SJCRH30 (cell line): Measurements from ENCODE around the gene ATP5F1A. TPM values are rescaled to one million over a fixed set of nuclear protein-coding genes. Genes with fewer than 3 reads are reported as not detected.
"Not testable (repeated sequence)": the region's sequence is repeated elsewhere in the genome, so short reads cannot be mapped to it uniquely, and the experiment has no call there.

Experiments used
- DNase-seq, 2 experiments: peaks; one replicate each; pipeline ENCODE4 v3.0.0-alpha.2; 2015 to 2020
- H3K27ac ChIP-seq: fragments of 250-450 bp; sonication (Bioruptor Pico); 2 replicates; pipeline ENCODE4 v1.5.1; 2020; ENCODE audit warnings: mild to moderate bottlenecking, moderate library complexity
- H3K27me3 ChIP-seq: fragments of 250-450 bp; sonication (Bioruptor Pico); 2 replicates; pipeline ENCODE4 v1.5.1; 2020; ENCODE audit warnings: mild to moderate bottlenecking, moderate library complexity
- H3K36me3 ChIP-seq: fragments of 250-450 bp; sonication (Bioruptor Pico); 2 replicates; pipeline ENCODE4 v1.5.1; 2020; ENCODE audit warnings: mild to moderate bottlenecking, moderate library complexity
- H3K4me1 ChIP-seq: fragments of 250-450 bp; sonication (Bioruptor Pico); 2 replicates; pipeline ENCODE4 v1.5.1; 2020; ENCODE audit warnings: mild to moderate bottlenecking, moderate library complexity
- H3K4me3 ChIP-seq: fragments of 250-450 bp; sonication (Bioruptor Pico); 2 replicates; pipeline ENCODE4 v1.5.1; 2020; ENCODE audit warnings: mild to moderate bottlenecking, moderate library complexity
- H3K9me3 ChIP-seq: fragments of 250-450 bp; sonication (Bioruptor Pico); replicated peaks from 2 replicates; pipeline ENCODE4 v1.5.1; 2020; ENCODE audit warnings: mild to moderate bottlenecking, moderate library complexity
- total RNA-seq: library from RNA; depleted of rRNA; stranded (reverse); fragments of >200 nt; shearing (Covaris generic); gene quantifications from 2 replicates; pipeline ENCODE4 v1.2.3, GENCODE V29; 2014

ATP5F1A gene
- total RNA-seq, 1 experiment from 2014 or later, result 468 TPM

GRCh38 chr18:46097431-46097800, 680 bp downstream of the ATP5F1A start:
- DNase-seq, result no peak

GRCh38 chr18:46096651-46097300, 1.3 kb downstream of the ATP5F1A start:
- H3K36me3 ChIP-seq, result peaks cover 24% of the 10 kb centered on the region
- DNase-seq, result no peak
- H3K4me3 ChIP-seq, result peak overlapping the region; percentile 98
- no peak overlapping the region for H3K27ac ChIP-seq
- no peaks in the 10 kb centered on the region for H3K9me3 ChIP-seq
- H3K4me1 ChIP-seq, result no peaks in the 10 kb centered on the region
- H3K27me3 ChIP-seq, result no peaks in the 10 kb centered on the region

More at GRCh38 chr18:46097431-46097800, 680 bp downstream of the ATP5F1A start:
- H3K27me3 ChIP-seq, result no peaks in the 10 kb centered on the region
- H3K4me3 ChIP-seq, result peak overlapping the region; percentile 98
- peaks cover 21% of the 10 kb centered on the region for H3K36me3 ChIP-seq
- H3K4me1 ChIP-seq, result no peaks in the 10 kb centered on the region
- no peaks in the 10 kb centered on the region for H3K9me3 ChIP-seq
- H3K27ac ChIP-seq, result peak overlapping the region; percentile 82

DNA sequence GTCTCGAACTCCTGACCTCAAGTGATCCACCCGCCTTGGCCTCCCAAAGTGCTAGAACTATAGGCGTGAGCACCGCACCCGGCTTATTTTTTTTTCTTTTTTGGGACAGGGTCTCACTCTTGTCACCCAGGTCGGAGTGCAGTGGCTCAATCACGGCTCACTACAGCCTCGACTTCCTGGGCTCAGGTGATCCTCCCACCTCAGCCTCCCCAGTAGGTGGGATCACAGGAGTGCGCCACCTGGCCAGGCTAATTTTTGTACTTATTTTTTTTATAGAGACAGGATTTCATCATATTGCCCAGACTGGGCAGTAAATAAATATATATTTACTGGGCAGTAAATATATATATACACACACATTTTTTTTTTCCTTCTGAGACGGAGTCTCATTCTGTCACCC, 2.6 kb downstream of the ATP5F1A start:
- Histone ChIP-seq H3K36me3 (peaks cover 36% of the 10 kb centered on the region), H3K27me3 (no peaks in the 10 kb centered on the region), H3K4me3 (no peak overlapping the region), H3K9me3 (no peaks in the 10 kb centered on the region), H3K4me1 (no peaks in the 10 kb centered on the region), H3K27ac (no peak overlapping the region)
- no peak for DNase-seq

- DNase-seq, H3K27me3 ChIP-seq, H3K4me1 ChIP-seq, H3K27ac ChIP-seq, H3K9me3 ChIP-seq, H3K4me3 ChIP-seq: not testable (repeated sequence)
- H3K36me3 ChIP-seq, result peaks cover 79% of the 10 kb centered on the region
Observed at GRCh38 chr18:46088501-46088900, 9.6 kb downstream of the ATP5F1A start.

DNA sequence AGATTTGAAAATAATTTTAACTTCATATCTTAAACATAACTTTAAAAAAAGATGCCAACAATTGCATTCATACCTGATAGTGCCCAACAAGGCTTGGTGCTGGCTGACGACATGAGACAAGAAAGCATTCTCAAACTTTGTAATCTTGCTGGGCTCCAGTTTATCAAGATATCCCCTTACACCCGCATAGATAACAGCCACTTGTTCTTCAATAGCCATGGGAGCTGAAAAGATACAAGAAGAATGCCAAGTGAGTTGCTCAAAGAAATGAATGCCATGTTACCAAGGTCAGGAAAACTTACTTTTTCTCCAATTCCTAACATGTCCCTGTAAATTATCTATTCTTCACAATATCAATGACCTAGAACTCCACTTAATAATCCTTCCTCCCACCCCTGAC, 13.7 kb downstream of the ATP5F1A start:
- Histone ChIP-seq H3K4me1 (no peaks in the 10 kb centered on the region), H3K27me3 (no peaks in the 10 kb centered on the region), H3K9me3 (no peaks in the 10 kb centered on the region), H3K27ac (no peak overlapping the region), H3K36me3 (peaks cover 60% of the 10 kb centered on the region), H3K4me3 (no peak overlapping the region)
- no peak for DNase-seq

DNA sequence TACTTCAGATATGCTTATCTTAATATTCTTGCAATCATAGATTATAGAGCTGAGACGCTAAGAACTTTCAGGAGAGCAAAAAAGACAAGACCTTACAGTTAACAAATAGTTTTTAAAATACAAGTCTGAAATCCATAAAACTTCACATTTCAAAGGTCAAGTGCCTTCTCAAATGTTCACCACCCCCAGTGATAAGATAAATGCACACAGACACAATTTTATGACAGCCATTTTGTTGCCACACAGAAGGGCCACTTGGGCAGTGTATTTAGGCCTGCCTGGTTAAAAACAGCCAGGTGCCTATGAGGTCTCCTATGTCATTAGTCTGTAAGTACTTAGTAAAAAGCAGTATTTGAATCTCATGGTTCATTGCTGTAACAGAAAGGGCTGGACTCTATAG, 17.9 kb downstream of the ATP5F1A start:
- Histone ChIP-seq H3K27ac (no peak overlapping the region), H3K4me1 (no peaks in the 10 kb centered on the region), H3K36me3 (peaks cover 26% of the 10 kb centered on the region), H3K9me3 (no peaks in the 10 kb centered on the region), H3K4me3 (no peak overlapping the region), H3K27me3 (no peaks in the 10 kb centered on the region)
- DNase-seq, result no peak

GRCh38 chr18:46079336-46079735, 18.8 kb downstream of the ATP5F1A start:
- Histone ChIP-seq H3K9me3 (no peaks in the 10 kb centered on the region), H3K36me3 (peaks cover 20% of the 10 kb centered on the region), H3K27ac (no peak overlapping the region), H3K27me3 (no peaks in the 10 kb centered on the region), H3K4me1 (no peaks in the 10 kb centered on the region), H3K4me3 (no peak overlapping the region)
- DNase-seq, result no peak

- no peaks in the 10 kb centered on the region for H3K27me3 ChIP-seq
- H3K4me3 ChIP-seq, result no peak overlapping the region
- H3K4me1 ChIP-seq, result no peaks in the 10 kb centered on the region
- no peaks in the 10 kb centered on the region for H3K36me3 ChIP-seq
- H3K9me3 ChIP-seq, result no peaks in the 10 kb centered on the region
- no peak overlapping the region for H3K27ac ChIP-seq
- peak in 1 of 2 experiments; percentile 64 for DNase-seq
Observed at GRCh38 chr18:46073474-46074331, 24.4 kb downstream of the ATP5F1A start.

DNA sequence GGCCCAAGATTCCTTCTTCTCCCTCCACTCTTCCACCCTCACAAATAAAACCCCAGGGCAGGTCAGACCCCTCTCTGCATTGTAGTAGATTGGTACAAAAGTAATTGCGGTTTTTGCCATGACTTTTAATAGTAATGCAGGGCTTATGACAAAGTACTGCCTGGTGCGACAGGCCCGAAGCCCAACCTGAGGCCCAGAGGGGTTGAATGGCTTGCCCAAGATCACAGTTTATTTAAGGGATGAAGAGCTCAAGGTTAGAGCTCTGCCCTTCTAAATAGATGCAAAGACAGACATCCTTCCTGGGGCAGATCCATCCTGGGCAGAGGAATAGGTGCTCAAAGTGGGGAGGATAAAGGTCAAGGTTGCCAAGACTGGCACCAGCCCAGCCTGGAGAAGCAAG, 25.1 kb downstream of the ATP5F1A start:
- no peak for DNase-seq
- no peaks in the 10 kb centered on the region for H3K4me1 ChIP-seq

GRCh38 chr18:46072376-46072867, 25.7 kb downstream of the ATP5F1A start:
- no peak overlapping the region; the same call in 1 of the 2 replicates for H3K27ac ChIP-seq
- no peaks in the 10 kb centered on the region for H3K36me3 ChIP-seq
- H3K27me3 ChIP-seq, result no peaks in the 10 kb centered on the region
- peak overlapping the region; percentile 82 for H3K4me3 ChIP-seq
- DNase-seq, result no peak
- H3K4me1 ChIP-seq, result no peaks in the 10 kb centered on the region
- H3K9me3 ChIP-seq, result no peaks in the 10 kb centered on the region

More for the DNA sequence above, 25.1 kb downstream of the ATP5F1A start:
- Histone ChIP-seq H3K27ac (no peak overlapping the region), H3K4me3 (no peak overlapping the region), H3K9me3 (no peaks in the 10 kb centered on the region), H3K36me3 (no peaks in the 10 kb centered on the region), H3K27me3 (no peaks in the 10 kb centered on the region)

- Histone ChIP-seq H3K36me3 (no peaks in the 10 kb centered on the region), H3K27me3 (no peaks in the 10 kb centered on the region), H3K9me3 (no peaks in the 10 kb centered on the region), H3K4me3 (peak within 1 kb of the TSS; percentile 82), H3K4me1 (no peaks in the 10 kb centered on the region), H3K27ac (peak within 1 kb of the TSS; percentile 31; the same call in 1 of the 2 replicates)
- peak; percentile 54 to 65 for DNase-seq
Observed at GRCh38 chr18:46071653-46072375, 26.3 kb downstream of the ATP5F1A start, which contains the start of gene PSTPIP2. Gene PSTPIP2 (minus strand): TSS chr18:46072260. CDS start chr18:46072188, 72 bp downstream.

- H3K9me3 ChIP-seq, result no peaks in the 10 kb centered on the region
- H3K36me3 ChIP-seq, result no peaks in the 10 kb centered on the region
- H3K4me1 ChIP-seq, result no peaks in the 10 kb centered on the region
- no peak overlapping the region for H3K27ac ChIP-seq
- H3K27me3 ChIP-seq, result no peaks in the 10 kb centered on the region
- peak overlapping the region; percentile 82 for H3K4me3 ChIP-seq
- DNase-seq, result peak in 1 of 2 experiments; percentile 13
Observed at GRCh38 chr18:46070815-46071652, 27.1 kb downstream of the ATP5F1A start.

DNA sequence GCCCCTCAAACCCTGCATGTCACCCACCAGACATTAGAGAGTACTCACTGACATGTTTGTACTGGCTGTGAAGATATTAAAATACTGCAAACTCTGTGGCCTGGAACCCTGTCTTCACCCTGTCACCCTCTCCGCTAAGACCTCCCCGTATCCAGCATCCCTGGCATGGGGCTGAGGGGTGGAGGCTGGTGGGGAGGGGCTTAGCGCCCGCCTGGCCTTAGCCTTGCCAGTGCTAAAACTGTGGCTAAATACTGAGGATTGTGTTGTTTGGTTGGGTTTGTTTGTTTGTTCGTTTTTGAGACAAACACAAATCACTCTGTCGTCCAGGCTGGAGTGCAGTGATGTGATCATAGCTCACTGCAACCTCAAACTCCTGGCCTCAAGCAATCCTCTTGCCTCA, 27.9 kb downstream of the ATP5F1A start:
- H3K9me3 ChIP-seq, result no peaks in the 10 kb centered on the region
- no peak for DNase-seq

DNA sequence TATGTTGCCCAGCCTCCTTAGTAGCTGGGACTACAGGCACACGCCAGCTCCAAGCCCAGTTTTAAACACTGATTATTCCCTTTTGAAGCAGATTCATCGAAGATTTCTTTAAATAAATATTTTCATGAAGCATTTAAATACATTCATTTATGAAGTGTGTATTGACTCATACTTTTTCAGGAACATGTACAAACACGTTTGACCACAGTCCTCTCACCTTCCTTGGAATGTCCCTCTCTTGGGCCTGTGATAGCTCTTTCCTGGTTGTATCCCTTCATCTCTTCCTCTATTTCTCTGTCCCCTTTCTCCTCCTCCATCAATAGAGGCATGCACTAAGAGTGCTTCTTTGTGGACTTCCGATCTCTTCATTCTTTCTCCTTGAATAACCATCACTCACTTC, 28.6 kb downstream of the ATP5F1A start:
- DNase-seq, result no peak
- Histone ChIP-seq H3K27me3 (no peaks in the 10 kb centered on the region), H3K36me3 (no peaks in the 10 kb centered on the region), H3K9me3 (no peaks in the 10 kb centered on the region), H3K4me1 (no peaks in the 10 kb centered on the region), H3K27ac (no peak overlapping the region), H3K4me3 (no peak overlapping the region)

More for the DNA sequence above, 27.9 kb downstream of the ATP5F1A start:
- Histone ChIP-seq H3K36me3 (no peaks in the 10 kb centered on the region), H3K27ac (no peak overlapping the region), H3K4me3 (no peak overlapping the region), H3K27me3 (no peaks in the 10 kb centered on the region), H3K4me1 (no peaks in the 10 kb centered on the region)
